Loucy (cell line): Measurements from ENCODE around the gene CHERP.
A peak's percentile ranks its signal among the peaks of the same experiment; 100 is the strongest.

ENCODE experiments used
- H2AFZ ChIP-seq: fragments of 200-600 bp; sonication (generic); 2 replicates; pipeline ENCODE4 v1.6.0; 2016; ENCODE audit warnings: antibody characterized with exemption, mild to moderate bottlenecking, low read length, moderate library complexity
- H3F3A ChIP-seq: fragments of 200-600 bp; 2 replicates; pipeline ENCODE4 v1.6.0; 2016; ENCODE audit warnings: antibody characterized with exemption, low read depth, mild to moderate bottlenecking
- H3K27me3 ChIP-seq: fragments of 200-600 bp; sonication (generic); 2 replicates; pipeline ENCODE4 v1.6.1; 2014; ENCODE audit warnings: low read length, mild to moderate bottlenecking; ENCODE audit not compliant: insufficient read depth, poor library complexity, severe bottlenecking
- H3K36me3 ChIP-seq: fragments of 200-600 bp; sonication (generic); 2 replicates; pipeline ENCODE4 v1.6.1; 2016; ENCODE audit warnings: low read length; ENCODE audit not compliant: insufficient read depth
- H3K4me1 ChIP-seq: fragments of 200-600 bp; sonication (generic); 2 replicates; pipeline ENCODE4 v1.5.1; 2014; ENCODE audit warnings: low read length, mild to moderate bottlenecking; ENCODE audit not compliant: insufficient read depth, poor library complexity, severe bottlenecking
- H3K4me2 ChIP-seq: fragments of 200-600 bp; sonication (generic); 2 replicates; pipeline ENCODE4 v1.6.0; 2014; ENCODE audit warnings: antibody characterized with exemption, low read length, low read depth, mild to moderate bottlenecking; ENCODE audit not compliant: poor library complexity, severe bottlenecking
- H3K4me3 ChIP-seq: fragments of 200-600 bp; sonication (generic); 2 replicates; pipeline ENCODE4 v1.5.1; 2014; ENCODE audit warnings: low read length, mild to moderate bottlenecking, mixed read lengths; ENCODE audit not compliant: poor library complexity, severe bottlenecking
- H3K79me2 ChIP-seq: fragments of 200-600 bp; sonication (generic); 2 replicates; pipeline ENCODE4 v1.6.1; 2014; ENCODE audit warnings: low read length; ENCODE audit not compliant: insufficient read depth
- H3K9ac ChIP-seq: fragments of 200-600 bp; sonication (generic); 2 replicates; pipeline ENCODE4 v1.6.0; 2014; ENCODE audit warnings: mild to moderate bottlenecking, low read depth, low read length, moderate library complexity; ENCODE audit not compliant: poor library complexity, severe bottlenecking
- H3K9me2 ChIP-seq: fragments of 200-600 bp; sonication (generic); replicated peaks from 2 replicates; pipeline ENCODE4 v1.6.1; 2016; ENCODE audit warnings: low read depth, low read length, mixed read lengths
- H3K9me3 ChIP-seq: fragments of 200-600 bp; sonication (generic); 2 replicates; pipeline ENCODE4 v1.6.1; 2014; ENCODE audit warnings: mild to moderate bottlenecking, antibody characterized with exemption, low read length, low read depth; ENCODE audit not compliant: insufficient read depth
- H4K20me1 ChIP-seq: fragments of 200-600 bp; sonication (generic); 2 replicates; pipeline ENCODE4 v1.6.0; 2014; ENCODE audit warnings: antibody characterized with exemption, low read length, mild to moderate bottlenecking; ENCODE audit not compliant: insufficient read depth, poor library complexity, severe bottlenecking
- CTCF ChIP-seq: fragments of 200-600 bp; sonication (generic); conservative IDR thresholded peaks from 2 replicates; pipeline ENCODE4 v1.5.1; 2014; ENCODE audit warnings: mild to moderate bottlenecking, antibody characterized with exemption, low read length
- EZH2phosphoT487 ChIP-seq: fragments of 200-600 bp; IDR thresholded peaks from 2 replicates; pipeline ENCODE4 v1.6.1; 2018; ENCODE audit warnings: antibody characterized with exemption, mild to moderate bottlenecking, moderate library complexity, borderline replicate concordance

CHERP gene

GRCh38 chr19:16537111-16537510 lies 5.1 kb downstream of the CHERP start:
- no peaks in the 10 kb centered on the region for H3K27me3 ChIP-seq
- H3K9me2 ChIP-seq = no peaks in the 10 kb centered on the region
- peaks cover 27% of the 10 kb centered on the region for H3K4me1 ChIP-seq
- TF ChIP-seq CTCF (no peak), EZH2phosphoT487 (no peak)
- no peaks in the 10 kb centered on the region for H3K9me3 ChIP-seq
- H3K36me3 ChIP-seq = peaks cover 53% of the 10 kb centered on the region; the same call in 1 of the 2 replicates
- no peaks in the 10 kb centered on the region for H3F3A ChIP-seq
- H3K4me3 ChIP-seq = no peak overlapping the region
- peaks cover 67% of the 10 kb centered on the region for H3K79me2 ChIP-seq
- peak overlapping the region; percentile 79 for H3K4me2 ChIP-seq
- no peak overlapping the region for H2AFZ ChIP-seq
- H3K9ac ChIP-seq = no peak overlapping the region
- H4K20me1 ChIP-seq = peaks cover 71% of the 10 kb centered on the region

- H3K36me3 ChIP-seq = peaks cover 62% of the 10 kb centered on the region; the same call in 1 of the 2 replicates
Measured at GRCh38 chr19:16536130-16536529, 6.1 kb downstream of the CHERP start.

GRCh38 chr19:16535381-16535780 lies 6.9 kb downstream of the CHERP start:
- H3K9me2 ChIP-seq = no peaks in the 10 kb centered on the region
- no peak overlapping the region for H2AFZ ChIP-seq
- H4K20me1 ChIP-seq = peaks cover 56% of the 10 kb centered on the region
- no peak overlapping the region for H3K4me2 ChIP-seq
- H3F3A ChIP-seq = no peaks in the 10 kb centered on the region
- TF ChIP-seq EZH2phosphoT487 = no peak
- no peaks in the 10 kb centered on the region for H3K9me3 ChIP-seq
- H3K36me3 ChIP-seq = peaks cover 70% of the 10 kb centered on the region; the same call in 1 of the 2 replicates
- peaks cover 21% of the 10 kb centered on the region for H3K4me1 ChIP-seq
- H3K9ac ChIP-seq = no peak overlapping the region
- H3K79me2 ChIP-seq = peaks cover 50% of the 10 kb centered on the region
- H3K4me3 ChIP-seq = no peak overlapping the region
- no peaks in the 10 kb centered on the region for H3K27me3 ChIP-seq

More at GRCh38 chr19:16536130-16536529, 6.1 kb downstream of the CHERP start:
- H3K27me3 ChIP-seq = no peaks in the 10 kb centered on the region
- H2AFZ ChIP-seq = no peak overlapping the region
- peaks cover 26% of the 10 kb centered on the region for H3K4me1 ChIP-seq
- H3K4me2 ChIP-seq = no peak overlapping the region
- H3K79me2 ChIP-seq = peaks cover 58% of the 10 kb centered on the region
- TF ChIP-seq EZH2phosphoT487 (no peak), CTCF (no peak)
- no peaks in the 10 kb centered on the region for H3K9me3 ChIP-seq
- no peaks in the 10 kb centered on the region for H3K9me2 ChIP-seq
- H3F3A ChIP-seq = no peaks in the 10 kb centered on the region
- H3K9ac ChIP-seq = no peak overlapping the region
- H4K20me1 ChIP-seq = peaks cover 63% of the 10 kb centered on the region
- H3K4me3 ChIP-seq = no peak overlapping the region
